ENCODE results near the gene MACROD2. TPM values are rescaled to one million over a fixed set of nuclear protein-coding genes. Genes with fewer than 3 reads are reported as not detected.
A peak's percentile ranks its signal among the peaks of the same experiment; 100 is the strongest.
"Not testable (repeated sequence)": the region's sequence is repeated elsewhere in the genome, so short reads cannot be mapped to it uniquely, and the experiment has no call there.

The MACROD2 gene
- total and polyA plus RNA-seq, 4 donors, result 13.0 to 67.1 (median 20.7) TPM

DNA sequence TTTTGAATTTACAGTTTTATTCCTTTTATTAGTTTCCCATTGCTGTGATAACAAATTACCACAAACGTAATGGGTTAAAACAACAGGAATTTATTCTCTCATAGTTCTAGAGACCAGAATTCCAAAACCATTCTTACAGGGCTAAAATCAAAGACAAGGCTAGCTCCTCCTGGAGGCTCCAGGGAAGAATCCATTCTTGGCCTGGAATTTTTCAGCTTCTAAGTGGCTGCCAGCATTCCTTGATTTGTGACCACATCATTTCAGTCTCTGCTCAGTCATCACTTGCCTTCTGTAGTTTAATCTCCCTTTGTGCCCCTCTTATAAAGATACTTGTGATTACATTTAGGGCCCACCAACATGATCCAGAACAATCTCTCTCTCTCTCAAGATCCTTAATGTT is 4.0 kb upstream of the MACROD2 start:
- no peaks in the 10 kb centered on the region for H3K36me3 ChIP-seq (ENCODE audit: control insufficient read depth in 4 of 4, insufficient read depth in 4 of 4, low read length in 4 of 4)
- no peak for DNase-seq
- no peak overlapping the region for H3K27ac ChIP-seq (ENCODE audit: low read depth in 1 of 2, low read length in 1 of 2)
- H3K4me3 ChIP-seq, result no peak overlapping the region
- no peak for TF ChIP-seq CTCF (IDR thresholded peaks at IDR 0.05; ENCODE audit: control extremely low read depth, extremely low read depth)
- 89 to 96% methylated on average over 1 of the region's 1 CpG for WGBS, 2 donors
- ATAC-seq (ENCODE audit: insufficient read depth, low FRiP score), result no peak
- no peak overlapping the region for H3K9ac ChIP-seq (ENCODE audit: insufficient read depth in 1 of 2, low read length in 2 of 2)
- H3K9me3 ChIP-seq (ENCODE audit: control insufficient read depth in 4 of 4, insufficient read depth in 3 of 4, low read length in 3 of 4), result peaks cover 0 to 16% (median 3%) of the 10 kb centered on the region in 4 donors
- H3K4me1 ChIP-seq (ENCODE audit: control insufficient read depth in 5 of 5, insufficient read depth in 5 of 5, low read length in 5 of 5), result peaks cover 0 to 1% (median 0%) of the 10 kb centered on the region in 5 donors
- peaks cover 0 to 2% (median 2%) of the 10 kb centered on the region in 3 donors for H3K27me3 ChIP-seq (ENCODE audit: control insufficient read depth in 3 of 3, insufficient read depth in 3 of 3, low read length in 2 of 3)

DNA sequence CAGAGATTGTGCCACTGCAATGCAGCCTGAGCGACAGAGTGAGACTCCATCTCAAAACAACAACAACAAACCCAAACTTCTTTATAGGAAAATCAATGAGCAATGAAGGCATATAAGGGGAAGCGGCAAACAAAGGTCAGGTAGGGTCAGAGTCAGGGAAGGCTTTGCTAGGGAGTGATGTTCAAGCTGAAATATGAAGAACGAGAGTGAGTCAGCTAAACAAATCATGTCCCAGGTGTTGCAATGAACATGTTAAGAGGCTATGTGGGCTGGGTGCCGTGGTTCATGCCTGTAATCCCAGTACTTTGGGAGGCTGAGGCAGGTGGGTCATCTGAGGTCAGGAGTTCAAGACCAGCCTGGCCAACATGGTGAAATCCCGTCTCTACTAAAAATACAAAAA is 3.4 kb upstream of the MACROD2 start:
- H3K36me3 ChIP-seq (ENCODE audit: control insufficient read depth in 4 of 4, insufficient read depth in 4 of 4, low read length in 4 of 4); H3K9ac ChIP-seq (ENCODE audit: insufficient read depth in 1 of 2, low read length in 2 of 2); H3K4me1 ChIP-seq (ENCODE audit: control insufficient read depth in 5 of 5, insufficient read depth in 5 of 5, low read length in 5 of 5); H3K27ac ChIP-seq (ENCODE audit: low read depth in 1 of 2, low read length in 1 of 2); ATAC-seq (ENCODE audit: insufficient read depth, low FRiP score); H3K27me3 ChIP-seq (ENCODE audit: control insufficient read depth in 3 of 3, insufficient read depth in 3 of 3, low read length in 2 of 3); H3K4me3 ChIP-seq; DNase-seq: not testable (repeated sequence)
- H3K9me3 ChIP-seq (ENCODE audit: control insufficient read depth in 4 of 4, insufficient read depth in 3 of 4, low read length in 3 of 4), result peaks cover 0 to 16% (median 3%) of the 10 kb centered on the region in 4 donors
- 92 to 97% methylated on average over 5 of the region's 5 CpGs for WGBS, 2 donors

DNA sequence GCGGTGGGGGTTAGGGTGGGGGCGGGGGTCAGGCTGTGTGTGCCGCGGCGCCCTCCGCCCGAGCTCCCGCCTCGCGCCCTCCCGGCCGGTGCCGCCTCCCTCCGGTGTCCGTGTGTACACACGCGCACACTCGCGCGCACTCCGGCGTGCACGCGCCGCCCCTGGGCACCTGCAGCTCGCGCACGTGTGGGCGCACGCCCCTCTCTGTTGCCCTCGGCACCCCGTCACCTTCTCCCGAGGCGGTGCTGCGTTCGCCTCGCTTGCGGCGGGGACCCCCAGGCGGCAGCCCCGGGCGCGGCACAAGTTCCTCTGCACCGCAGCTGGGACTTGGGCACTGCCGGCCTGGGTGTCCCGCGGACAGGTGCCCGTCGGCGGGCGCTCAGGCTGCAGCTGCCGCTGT is 525 bp downstream of the MACROD2 start:
- peaks cover 0 to 1% (median 0%) of the 10 kb centered on the region in 5 donors for H3K4me1 ChIP-seq (ENCODE audit: control insufficient read depth in 5 of 5, insufficient read depth in 5 of 5, low read length in 5 of 5)
- ATAC-seq (ENCODE audit: insufficient read depth, low FRiP score), result peak; percentile 35
- no peak overlapping the region for H3K9ac ChIP-seq (ENCODE audit: insufficient read depth in 1 of 2, low read length in 2 of 2)
- H3K36me3 ChIP-seq (ENCODE audit: control insufficient read depth in 4 of 4, insufficient read depth in 4 of 4, low read length in 4 of 4), result no peaks in the 10 kb centered on the region
- no peak overlapping the region for H3K27ac ChIP-seq (ENCODE audit: low read depth in 1 of 2, low read length in 1 of 2)
- H3K27me3 ChIP-seq (ENCODE audit: control insufficient read depth in 3 of 3, insufficient read depth in 3 of 3, low read length in 2 of 3), result peaks cover 0 to 14% (median 8%) of the 10 kb centered on the region in 3 donors
- H3K4me3 ChIP-seq, result peak overlapping the region; percentile 89
- 0 to 2% methylated on average over 39 to 52 of the region's 52 CpGs for WGBS, 2 donors
- DNase-seq, result peak; percentile 14 to 54 (median 51)
- no peak for TF ChIP-seq CTCF (IDR thresholded peaks at IDR 0.05; ENCODE audit: control extremely low read depth, extremely low read depth)
- peaks cover 0 to 16% (median 2%) of the 10 kb centered on the region in 4 donors for H3K9me3 ChIP-seq (ENCODE audit: control insufficient read depth in 4 of 4, insufficient read depth in 3 of 4, low read length in 3 of 4)

GRCh38 chr20:13996265-13996664 is 949 bp downstream of the MACROD2 start:
- Histone ChIP-seq H3K27me3 (ENCODE audit: control insufficient read depth in 3 of 3, insufficient read depth in 3 of 3, low read length in 2 of 3) (peaks cover 0 to 14% (median 8%) of the 10 kb centered on the region in 3 donors), H3K27ac (ENCODE audit: low read depth in 1 of 2, low read length in 1 of 2) (no peak overlapping the region), H3K4me1 (ENCODE audit: control insufficient read depth in 5 of 5, insufficient read depth in 5 of 5, low read length in 5 of 5) (peaks cover 0 to 1% (median 0%) of the 10 kb centered on the region in 5 donors), H3K4me3 (peak overlapping the region; percentile 89), H3K9ac (ENCODE audit: insufficient read depth in 1 of 2, low read length in 2 of 2) (no peak overlapping the region), H3K36me3 (ENCODE audit: control insufficient read depth in 4 of 4, insufficient read depth in 4 of 4, low read length in 4 of 4) (no peaks in the 10 kb centered on the region), H3K9me3 (ENCODE audit: control insufficient read depth in 4 of 4, insufficient read depth in 3 of 4, low read length in 3 of 4) (peaks cover 0 to 16% (median 2%) of the 10 kb centered on the region in 4 donors)
- DNase-seq, result peak in 2 of 3 donors; percentile 9 to 15
- 11 to 13% methylated on average over 13 of the region's 13 CpGs for WGBS, 2 donors
- no peak for TF ChIP-seq CTCF (IDR thresholded peaks at IDR 0.05; ENCODE audit: control extremely low read depth, extremely low read depth)
- ATAC-seq (ENCODE audit: insufficient read depth, low FRiP score), result no peak

All from lung (tissue), 12 donors.